ENCODE measurements around the gene KLF1.

KLF1 gene

DNA sequence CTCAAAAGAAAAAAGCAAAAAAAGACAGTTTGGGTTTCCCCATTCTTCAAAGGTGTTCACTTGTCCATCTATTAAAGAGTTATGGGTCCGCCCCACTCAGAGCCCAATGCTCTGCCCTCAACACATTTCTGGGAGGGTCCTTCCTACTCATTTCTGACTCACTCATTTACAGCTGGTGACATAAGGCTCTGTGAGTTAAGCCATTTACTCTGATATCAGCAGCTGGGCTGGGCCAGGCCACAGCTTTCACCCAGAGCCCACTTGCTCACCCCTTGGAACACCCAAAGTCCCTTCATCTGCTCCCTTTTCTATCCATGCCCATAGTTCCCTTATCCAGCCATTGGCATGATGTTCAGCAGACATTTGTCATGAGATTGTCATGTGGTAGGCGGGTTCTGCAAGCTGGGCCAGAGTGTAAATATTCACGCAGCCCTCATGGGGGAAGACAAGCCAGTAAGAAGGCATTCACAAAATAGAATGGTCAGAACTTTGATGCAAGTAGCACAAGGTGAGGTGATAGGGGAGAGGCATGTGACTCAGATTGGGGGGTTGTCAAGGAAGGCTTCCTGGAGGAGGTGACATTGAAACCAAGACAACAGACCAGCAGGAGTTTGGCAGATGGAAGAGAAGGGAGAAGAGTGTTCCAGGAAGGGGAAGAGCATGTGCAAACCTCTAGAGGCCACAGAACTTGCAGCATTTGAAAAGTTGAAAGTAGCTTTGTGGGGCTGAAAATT lies 42.8 kb downstream of the KLF1 start (continued):
- TF ChIP-seq EGR2 (tag by site-specific recombination; IDR thresholded peaks at IDR 0.05; ENCODE audit: low read depth) (peak; percentile 25; the same call in 1 of the 2 replicates), SP2 (tag by site-specific recombination; IDR thresholded peaks at IDR 0.05) (peak; percentile 44), ZNF324 (tag by site-specific recombination; IDR thresholded peaks at IDR 0.05) (no peak), ZNF521 (tag by site-specific recombination; IDR thresholded peaks at IDR 0.05) (no peak), HOXC10 (CRISPR knock-in tag; IDR thresholded peaks at IDR 0.05) (no peak), ZNF132 (tag by site-specific recombination; IDR thresholded peaks at IDR 0.05; ENCODE audit: borderline replicate concordance) (no peak), ZNF350 (tag by site-specific recombination; IDR thresholded peaks at IDR 0.05) (no peak), ZNF677 (tag by site-specific recombination; IDR thresholded peaks at IDR 0.05) (no peak), ZNF791 (tag by site-specific recombination; IDR thresholded peaks at IDR 0.05) (no peak), MYNN (tag by site-specific recombination; IDR thresholded peaks at IDR 0.05; ENCODE audit: borderline replicate concordance) (no peak), ZNF660 (tag by site-specific recombination; IDR thresholded peaks at IDR 0.05) (no peak), ZNF544 (tag by site-specific recombination; IDR thresholded peaks at IDR 0.05) (no peak), ZNF391 (tag by site-specific recombination; IDR thresholded peaks at IDR 0.05; ENCODE audit: borderline replicate concordance, low read depth) (no peak), ZNF24 (tag by site-specific recombination; IDR thresholded peaks at IDR 0.05) (no peak), ZBTB17 (tag by site-specific recombination; IDR thresholded peaks at IDR 0.05) (peak; percentile 66)
- TF ChIP-seq, protein P1, sequence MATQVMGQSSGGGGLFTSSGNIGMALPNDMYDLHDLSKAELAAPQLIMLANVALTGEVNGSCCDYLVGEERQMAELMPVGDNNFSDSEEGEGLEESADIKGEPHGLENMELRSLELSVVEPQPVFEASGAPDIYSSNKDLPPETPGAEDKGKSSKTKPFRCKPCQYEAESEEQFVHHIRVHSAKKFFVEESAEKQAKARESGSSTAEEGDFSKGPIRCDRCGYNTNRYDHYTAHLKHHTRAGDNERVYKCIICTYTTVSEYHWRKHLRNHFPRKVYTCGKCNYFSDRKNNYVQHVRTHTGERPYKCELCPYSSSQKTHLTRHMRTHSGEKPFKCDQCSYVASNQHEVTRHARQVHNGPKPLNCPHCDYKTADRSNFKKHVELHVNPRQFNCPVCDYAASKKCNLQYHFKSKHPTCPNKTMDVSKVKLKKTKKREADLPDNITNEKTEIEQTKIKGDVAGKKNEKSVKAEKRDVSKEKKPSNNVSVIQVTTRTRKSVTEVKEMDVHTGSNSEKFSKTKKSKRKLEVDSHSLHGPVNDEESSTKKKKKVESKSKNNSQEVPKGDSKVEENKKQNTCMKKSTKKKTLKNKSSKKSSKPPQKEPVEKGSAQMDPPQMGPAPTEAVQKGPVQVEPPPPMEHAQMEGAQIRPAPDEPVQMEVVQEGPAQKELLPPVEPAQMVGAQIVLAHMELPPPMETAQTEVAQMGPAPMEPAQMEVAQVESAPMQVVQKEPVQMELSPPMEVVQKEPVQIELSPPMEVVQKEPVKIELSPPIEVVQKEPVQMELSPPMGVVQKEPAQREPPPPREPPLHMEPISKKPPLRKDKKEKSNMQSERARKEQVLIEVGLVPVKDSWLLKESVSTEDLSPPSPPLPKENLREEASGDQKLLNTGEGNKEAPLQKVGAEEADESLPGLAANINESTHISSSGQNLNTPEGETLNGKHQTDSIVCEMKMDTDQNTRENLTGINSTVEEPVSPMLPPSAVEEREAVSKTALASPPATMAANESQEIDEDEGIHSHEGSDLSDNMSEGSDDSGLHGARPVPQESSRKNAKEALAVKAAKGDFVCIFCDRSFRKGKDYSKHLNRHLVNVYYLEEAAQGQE (tag by site-specific recombination; IDR thresholded peaks at IDR 0.05), result no peak
- TF ChIP-seq, protein P2, sequence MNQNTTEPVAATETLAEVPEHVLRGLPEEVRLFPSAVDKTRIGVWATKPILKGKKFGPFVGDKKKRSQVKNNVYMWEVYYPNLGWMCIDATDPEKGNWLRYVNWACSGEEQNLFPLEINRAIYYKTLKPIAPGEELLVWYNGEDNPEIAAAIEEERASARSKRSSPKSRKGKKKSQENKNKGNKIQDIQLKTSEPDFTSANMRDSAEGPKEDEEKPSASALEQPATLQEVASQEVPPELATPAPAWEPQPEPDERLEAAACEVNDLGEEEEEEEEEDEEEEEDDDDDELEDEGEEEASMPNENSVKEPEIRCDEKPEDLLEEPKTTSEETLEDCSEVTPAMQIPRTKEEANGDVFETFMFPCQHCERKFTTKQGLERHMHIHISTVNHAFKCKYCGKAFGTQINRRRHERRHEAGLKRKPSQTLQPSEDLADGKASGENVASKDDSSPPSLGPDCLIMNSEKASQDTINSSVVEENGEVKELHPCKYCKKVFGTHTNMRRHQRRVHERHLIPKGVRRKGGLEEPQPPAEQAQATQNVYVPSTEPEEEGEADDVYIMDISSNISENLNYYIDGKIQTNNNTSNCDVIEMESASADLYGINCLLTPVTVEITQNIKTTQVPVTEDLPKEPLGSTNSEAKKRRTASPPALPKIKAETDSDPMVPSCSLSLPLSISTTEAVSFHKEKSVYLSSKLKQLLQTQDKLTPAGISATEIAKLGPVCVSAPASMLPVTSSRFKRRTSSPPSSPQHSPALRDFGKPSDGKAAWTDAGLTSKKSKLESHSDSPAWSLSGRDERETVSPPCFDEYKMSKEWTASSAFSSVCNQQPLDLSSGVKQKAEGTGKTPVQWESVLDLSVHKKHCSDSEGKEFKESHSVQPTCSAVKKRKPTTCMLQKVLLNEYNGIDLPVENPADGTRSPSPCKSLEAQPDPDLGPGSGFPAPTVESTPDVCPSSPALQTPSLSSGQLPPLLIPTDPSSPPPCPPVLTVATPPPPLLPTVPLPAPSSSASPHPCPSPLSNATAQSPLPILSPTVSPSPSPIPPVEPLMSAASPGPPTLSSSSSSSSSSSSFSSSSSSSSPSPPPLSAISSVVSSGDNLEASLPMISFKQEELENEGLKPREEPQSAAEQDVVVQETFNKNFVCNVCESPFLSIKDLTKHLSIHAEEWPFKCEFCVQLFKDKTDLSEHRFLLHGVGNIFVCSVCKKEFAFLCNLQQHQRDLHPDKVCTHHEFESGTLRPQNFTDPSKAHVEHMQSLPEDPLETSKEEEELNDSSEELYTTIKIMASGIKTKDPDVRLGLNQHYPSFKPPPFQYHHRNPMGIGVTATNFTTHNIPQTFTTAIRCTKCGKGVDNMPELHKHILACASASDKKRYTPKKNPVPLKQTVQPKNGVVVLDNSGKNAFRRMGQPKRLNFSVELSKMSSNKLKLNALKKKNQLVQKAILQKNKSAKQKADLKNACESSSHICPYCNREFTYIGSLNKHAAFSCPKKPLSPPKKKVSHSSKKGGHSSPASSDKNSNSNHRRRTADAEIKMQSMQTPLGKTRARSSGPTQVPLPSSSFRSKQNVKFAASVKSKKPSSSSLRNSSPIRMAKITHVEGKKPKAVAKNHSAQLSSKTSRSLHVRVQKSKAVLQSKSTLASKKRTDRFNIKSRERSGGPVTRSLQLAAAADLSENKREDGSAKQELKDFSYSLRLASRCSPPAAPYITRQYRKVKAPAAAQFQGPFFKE (tag by site-specific recombination; IDR thresholded peaks at IDR 0.05; ENCODE audit: borderline replicate concordance), result no peak
- TF ChIP-seq, protein P3, sequence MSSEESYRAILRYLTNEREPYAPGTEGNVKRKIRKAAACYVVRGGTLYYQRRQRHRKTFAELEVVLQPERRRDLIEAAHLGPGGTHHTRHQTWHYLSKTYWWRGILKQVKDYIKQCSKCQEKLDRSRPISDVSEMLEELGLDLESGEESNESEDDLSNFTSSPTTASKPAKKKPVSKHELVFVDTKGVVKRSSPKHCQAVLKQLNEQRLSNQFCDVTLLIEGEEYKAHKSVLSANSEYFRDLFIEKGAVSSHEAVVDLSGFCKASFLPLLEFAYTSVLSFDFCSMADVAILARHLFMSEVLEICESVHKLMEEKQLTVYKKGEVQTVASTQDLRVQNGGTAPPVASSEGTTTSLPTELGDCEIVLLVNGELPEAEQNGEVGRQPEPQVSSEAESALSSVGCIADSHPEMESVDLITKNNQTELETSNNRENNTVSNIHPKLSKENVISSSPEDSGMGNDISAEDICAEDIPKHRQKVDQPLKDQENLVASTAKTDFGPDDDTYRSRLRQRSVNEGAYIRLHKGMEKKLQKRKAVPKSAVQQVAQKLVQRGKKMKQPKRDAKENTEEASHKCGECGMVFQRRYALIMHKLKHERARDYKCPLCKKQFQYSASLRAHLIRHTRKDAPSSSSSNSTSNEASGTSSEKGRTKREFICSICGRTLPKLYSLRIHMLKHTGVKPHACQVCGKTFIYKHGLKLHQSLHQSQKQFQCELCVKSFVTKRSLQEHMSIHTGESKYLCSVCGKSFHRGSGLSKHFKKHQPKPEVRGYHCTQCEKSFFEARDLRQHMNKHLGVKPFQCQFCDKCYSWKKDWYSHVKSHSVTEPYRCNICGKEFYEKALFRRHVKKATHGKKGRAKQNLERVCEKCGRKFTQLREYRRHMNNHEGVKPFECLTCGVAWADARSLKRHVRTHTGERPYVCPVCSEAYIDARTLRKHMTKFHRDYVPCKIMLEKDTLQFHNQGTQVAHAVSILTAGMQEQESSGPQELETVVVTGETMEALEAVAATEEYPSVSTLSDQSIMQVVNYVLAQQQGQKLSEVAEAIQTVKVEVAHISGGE (tag by site-specific recombination; conservative IDR thresholded peaks at IDR 0.05; ENCODE audit: low read depth), result no peak
- TF ChIP-seq, protein P4, sequence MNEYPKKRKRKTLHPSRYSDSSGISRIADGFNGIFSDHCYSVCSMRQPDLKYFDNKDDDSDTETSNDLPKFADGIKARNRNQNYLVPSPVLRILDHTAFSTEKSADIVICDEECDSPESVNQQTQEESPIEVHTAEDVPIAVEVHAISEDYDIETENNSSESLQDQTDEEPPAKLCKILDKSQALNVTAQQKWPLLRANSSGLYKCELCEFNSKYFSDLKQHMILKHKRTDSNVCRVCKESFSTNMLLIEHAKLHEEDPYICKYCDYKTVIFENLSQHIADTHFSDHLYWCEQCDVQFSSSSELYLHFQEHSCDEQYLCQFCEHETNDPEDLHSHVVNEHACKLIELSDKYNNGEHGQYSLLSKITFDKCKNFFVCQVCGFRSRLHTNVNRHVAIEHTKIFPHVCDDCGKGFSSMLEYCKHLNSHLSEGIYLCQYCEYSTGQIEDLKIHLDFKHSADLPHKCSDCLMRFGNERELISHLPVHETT (tag by site-specific recombination; IDR thresholded peaks at IDR 0.05), result no peak
- TF ChIP-seq, protein P5, sequence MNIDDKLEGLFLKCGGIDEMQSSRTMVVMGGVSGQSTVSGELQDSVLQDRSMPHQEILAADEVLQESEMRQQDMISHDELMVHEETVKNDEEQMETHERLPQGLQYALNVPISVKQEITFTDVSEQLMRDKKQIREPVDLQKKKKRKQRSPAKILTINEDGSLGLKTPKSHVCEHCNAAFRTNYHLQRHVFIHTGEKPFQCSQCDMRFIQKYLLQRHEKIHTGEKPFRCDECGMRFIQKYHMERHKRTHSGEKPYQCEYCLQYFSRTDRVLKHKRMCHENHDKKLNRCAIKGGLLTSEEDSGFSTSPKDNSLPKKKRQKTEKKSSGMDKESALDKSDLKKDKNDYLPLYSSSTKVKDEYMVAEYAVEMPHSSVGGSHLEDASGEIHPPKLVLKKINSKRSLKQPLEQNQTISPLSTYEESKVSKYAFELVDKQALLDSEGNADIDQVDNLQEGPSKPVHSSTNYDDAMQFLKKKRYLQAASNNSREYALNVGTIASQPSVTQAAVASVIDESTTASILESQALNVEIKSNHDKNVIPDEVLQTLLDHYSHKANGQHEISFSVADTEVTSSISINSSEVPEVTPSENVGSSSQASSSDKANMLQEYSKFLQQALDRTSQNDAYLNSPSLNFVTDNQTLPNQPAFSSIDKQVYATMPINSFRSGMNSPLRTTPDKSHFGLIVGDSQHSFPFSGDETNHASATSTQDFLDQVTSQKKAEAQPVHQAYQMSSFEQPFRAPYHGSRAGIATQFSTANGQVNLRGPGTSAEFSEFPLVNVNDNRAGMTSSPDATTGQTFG (tag by site-specific recombination; IDR thresholded peaks at IDR 0.05; ENCODE audit: borderline replicate concordance), result no peak
- TF ChIP-seq, protein P6, sequence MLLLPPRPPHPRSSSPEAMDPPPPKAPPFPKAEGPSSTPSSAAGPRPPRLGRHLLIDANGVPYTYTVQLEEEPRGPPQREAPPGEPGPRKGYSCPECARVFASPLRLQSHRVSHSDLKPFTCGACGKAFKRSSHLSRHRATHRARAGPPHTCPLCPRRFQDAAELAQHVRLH (tag by site-specific recombination; IDR thresholded peaks at IDR 0.05), result 0 out of 2 replicates have a peak, but pooled peaks have one; percentile 41

Measured in HEK293 (cell line).